ENCODE data around the gene FRS2.

Gene FRS2

DNA sequence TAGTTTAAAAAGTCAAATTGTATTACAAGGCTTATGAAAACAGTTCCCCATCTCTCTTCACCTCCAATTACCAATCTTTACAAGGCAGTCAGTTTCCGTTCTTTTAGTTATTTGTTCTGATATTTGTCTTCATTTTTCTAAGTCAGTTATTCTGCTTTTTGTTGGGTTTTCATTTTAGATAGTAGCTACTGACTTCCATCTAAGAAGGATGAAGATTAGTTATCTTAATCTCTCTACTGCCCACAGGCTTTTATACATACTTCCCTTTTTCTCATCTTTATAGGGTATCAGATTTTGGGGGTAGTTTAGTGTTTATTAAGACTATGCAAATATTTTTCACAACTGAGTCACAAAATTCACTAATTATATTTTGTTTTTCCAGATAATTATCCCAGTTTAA lies 38.4 kb downstream of the FRS2 start:
- no peaks in the 10 kb centered on the region for H3K27me3 ChIP-seq (ENCODE audit: control insufficient read depth in 1 of 2, insufficient read depth in 1 of 2, low read length in 2 of 2)
- no peak overlapping the region for H2AFZ ChIP-seq (ENCODE audit: low read depth, low read length)
- H3K27ac ChIP-seq (ENCODE audit: low read length, poor library complexity, severe bottlenecking): no peak overlapping the region
- H3K4me3 ChIP-seq (ENCODE audit: insufficient read depth in 1 of 2, low read depth in 1 of 2, low read length in 2 of 2): no peak overlapping the region
- H4K91ac ChIP-seq (ENCODE audit: low read length): no peak overlapping the region
- no peak overlapping the region for H3K23ac ChIP-seq (ENCODE audit: low read length in 2 of 2)
- no peak overlapping the region for H3K9ac ChIP-seq (ENCODE audit: low read length)
- no peaks in the 10 kb centered on the region for H3K36me3 ChIP-seq (ENCODE audit: control insufficient read depth in 1 of 2, insufficient read depth in 2 of 2, low read depth in 1 of 2, low read length in 2 of 2)
- no peak overlapping the region for H3K18ac ChIP-seq (ENCODE audit: low read depth in 1 of 2, low read length in 2 of 2)
- H2BK12ac ChIP-seq (ENCODE audit: low read length in 2 of 2): no peak overlapping the region
- H2BK15ac ChIP-seq (ENCODE audit: low read depth, poor library complexity, severe bottlenecking): no peak overlapping the region
- no peak overlapping the region for H3K4me2 ChIP-seq (ENCODE audit: low read length, poor library complexity, severe bottlenecking)
- H2BK120ac ChIP-seq (ENCODE audit: low read depth, low read length): no peak overlapping the region
- no peak for DNase-seq
- no peaks in the 10 kb centered on the region for H3K79me1 ChIP-seq (replicated peaks; ENCODE audit: low read length, poor library complexity, severe bottlenecking)
- H3K14ac ChIP-seq (ENCODE audit: low read length in 2 of 2): no peak overlapping the region
- H3K9me3 ChIP-seq (ENCODE audit: control insufficient read depth, low read length): no peaks in the 10 kb centered on the region
- H2BK5ac ChIP-seq (ENCODE audit: low read depth, low read length, poor library complexity, severe bottlenecking): no peak overlapping the region
- H3K4me1 ChIP-seq (ENCODE audit: control insufficient read depth, insufficient read depth, low read depth, low read length): peaks cover 2% of the 10 kb centered on the region
- no peak overlapping the region for H2AK5ac ChIP-seq (ENCODE audit: low read length, severe bottlenecking)
- WGBS: no CpG with 5 or more reads among the region's 1 CpG
- H4K8ac ChIP-seq (ENCODE audit: low read length): no peak overlapping the region
- H3K4ac ChIP-seq (ENCODE audit: low read depth in 1 of 2, low read length in 2 of 2): no peak overlapping the region

GRCh38 chr12:69509308-69509736 lies 39.1 kb downstream of the FRS2 start:
- Histone ChIP-seq H3K9ac (ENCODE audit: low read length) (no peak overlapping the region), H2BK5ac (ENCODE audit: low read depth, low read length, poor library complexity, severe bottlenecking) (no peak overlapping the region), H2BK12ac (ENCODE audit: low read length in 2 of 2) (no peak overlapping the region), H3K4me1 (ENCODE audit: control insufficient read depth, insufficient read depth, low read depth, low read length) (peaks cover 5% of the 10 kb centered on the region), H3K23ac (ENCODE audit: low read length in 2 of 2) (no peak overlapping the region), H2AFZ (ENCODE audit: low read depth, low read length) (no peak overlapping the region), H4K91ac (ENCODE audit: low read length) (no peak overlapping the region), H3K4me2 (ENCODE audit: low read length, poor library complexity, severe bottlenecking) (no peak overlapping the region), H2BK15ac (ENCODE audit: low read depth, poor library complexity, severe bottlenecking) (no peak overlapping the region), H3K14ac (ENCODE audit: low read length in 2 of 2) (no peak overlapping the region), H3K18ac (ENCODE audit: low read depth in 1 of 2, low read length in 2 of 2) (no peak overlapping the region), H2BK120ac (ENCODE audit: low read depth, low read length) (no peak overlapping the region), H3K27me3 (ENCODE audit: control insufficient read depth in 1 of 2, insufficient read depth in 1 of 2, low read length in 2 of 2) (no peaks in the 10 kb centered on the region), H3K4ac (ENCODE audit: low read depth in 1 of 2, low read length in 2 of 2) (no peak overlapping the region), H4K8ac (ENCODE audit: low read length) (no peak overlapping the region), H2AK5ac (ENCODE audit: low read length, severe bottlenecking) (peak overlapping the region; percentile 59), H3K27ac (ENCODE audit: low read length, poor library complexity, severe bottlenecking) (peak overlapping the region; percentile 89), H3K79me1 (replicated peaks; ENCODE audit: low read length, poor library complexity, severe bottlenecking) (no peaks in the 10 kb centered on the region), H3K9me3 (ENCODE audit: control insufficient read depth, low read length) (no peaks in the 10 kb centered on the region), H3K4me3 (ENCODE audit: insufficient read depth in 1 of 2, low read depth in 1 of 2, low read length in 2 of 2) (no peak overlapping the region), H3K36me3 (ENCODE audit: control insufficient read depth in 1 of 2, insufficient read depth in 2 of 2, low read depth in 1 of 2, low read length in 2 of 2) (no peaks in the 10 kb centered on the region)
- WGBS: no CpG with 5 or more reads among the region's 1 CpG
- DNase-seq: peak; percentile 49

DNA sequence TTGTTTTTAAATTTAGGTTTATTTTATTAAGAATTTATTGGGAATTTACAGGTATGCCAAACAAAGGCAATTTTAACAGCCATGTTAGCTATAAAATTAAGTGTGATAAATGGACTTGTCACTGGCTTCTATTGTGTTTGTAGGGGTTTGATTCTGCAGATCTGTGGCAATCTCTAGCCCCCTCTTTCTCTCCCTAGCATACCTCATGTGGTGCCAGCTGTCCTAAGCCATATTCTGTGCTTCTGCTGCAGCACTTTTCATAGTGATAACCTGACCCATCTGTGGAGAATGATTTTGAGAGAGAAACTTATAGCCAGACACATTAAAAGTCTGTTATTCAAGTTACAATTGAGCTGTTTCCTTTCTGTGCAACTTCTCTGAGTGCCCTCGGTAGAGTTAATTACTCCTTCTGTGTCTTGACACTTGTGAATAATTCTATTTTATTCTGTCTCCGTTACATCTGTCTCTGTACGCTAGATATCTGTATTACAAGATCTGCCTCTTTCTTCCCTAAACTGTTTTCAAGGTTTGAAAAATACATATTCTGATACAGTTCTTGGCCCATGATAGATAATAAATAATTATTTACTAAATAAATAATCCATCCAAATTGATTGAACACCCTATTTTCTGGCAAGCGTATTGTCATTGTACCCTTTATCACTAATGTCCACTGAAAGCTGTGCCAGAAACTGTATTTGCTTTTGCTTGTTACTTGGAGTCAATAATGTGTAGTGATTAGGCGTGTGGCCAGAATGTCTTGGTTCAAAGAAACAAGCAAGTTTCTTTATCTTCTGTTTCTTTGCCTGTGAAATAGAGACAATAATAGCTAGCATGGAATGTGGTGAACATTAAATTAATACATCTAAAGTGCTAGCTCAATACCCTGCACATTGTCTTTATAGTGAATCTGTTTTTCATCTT lies 40.0 kb downstream of the FRS2 start:
- H2AK5ac ChIP-seq (ENCODE audit: low read length, severe bottlenecking): no peak overlapping the region
- H4K91ac ChIP-seq (ENCODE audit: low read length): no peak overlapping the region
- no peak overlapping the region for H3K4me2 ChIP-seq (ENCODE audit: low read length, poor library complexity, severe bottlenecking)
- H3K4me1 ChIP-seq (ENCODE audit: control insufficient read depth, insufficient read depth, low read depth, low read length): peaks cover 5% of the 10 kb centered on the region
- no peak overlapping the region for H3K14ac ChIP-seq (ENCODE audit: low read length in 2 of 2)
- H2BK120ac ChIP-seq (ENCODE audit: low read depth, low read length): no peak overlapping the region
- no peaks in the 10 kb centered on the region for H3K9me3 ChIP-seq (ENCODE audit: control insufficient read depth, low read length)
- H3K36me3 ChIP-seq (ENCODE audit: control insufficient read depth in 1 of 2, insufficient read depth in 2 of 2, low read depth in 1 of 2, low read length in 2 of 2): no peaks in the 10 kb centered on the region
- peak overlapping the region; percentile 89 for H3K27ac ChIP-seq (ENCODE audit: low read length, poor library complexity, severe bottlenecking)
- H4K8ac ChIP-seq (ENCODE audit: low read length): no peak overlapping the region
- H3K4ac ChIP-seq (ENCODE audit: low read depth in 1 of 2, low read length in 2 of 2): no peak overlapping the region
- no peak overlapping the region for H3K18ac ChIP-seq (ENCODE audit: low read depth in 1 of 2, low read length in 2 of 2)
- no peaks in the 10 kb centered on the region for H3K27me3 ChIP-seq (ENCODE audit: control insufficient read depth in 1 of 2, insufficient read depth in 1 of 2, low read length in 2 of 2)
- no peak overlapping the region for H2BK5ac ChIP-seq (ENCODE audit: low read depth, low read length, poor library complexity, severe bottlenecking)
- no peak for DNase-seq
- no peak overlapping the region for H3K23ac ChIP-seq (ENCODE audit: low read length in 2 of 2)
- no peak overlapping the region for H3K4me3 ChIP-seq (ENCODE audit: insufficient read depth in 1 of 2, low read depth in 1 of 2, low read length in 2 of 2)
- no peak overlapping the region for H2AFZ ChIP-seq (ENCODE audit: low read depth, low read length)
- H3K9ac ChIP-seq (ENCODE audit: low read length): no peak overlapping the region
- no peak overlapping the region for H2BK12ac ChIP-seq (ENCODE audit: low read length in 2 of 2)
- 96% methylated on average over 5 of the region's 5 CpGs for WGBS
- no peaks in the 10 kb centered on the region for H3K79me1 ChIP-seq (replicated peaks; ENCODE audit: low read length, poor library complexity, severe bottlenecking)
- no peak overlapping the region for H2BK15ac ChIP-seq (ENCODE audit: low read depth, poor library complexity, severe bottlenecking)

- Histone ChIP-seq H2BK12ac (ENCODE audit: low read length in 2 of 2) (no peak overlapping the region), H2BK5ac (ENCODE audit: low read depth, low read length, poor library complexity, severe bottlenecking) (no peak overlapping the region), H3K36me3 (ENCODE audit: control insufficient read depth in 1 of 2, insufficient read depth in 2 of 2, low read depth in 1 of 2, low read length in 2 of 2) (no peaks in the 10 kb centered on the region), H2BK15ac (ENCODE audit: low read depth, poor library complexity, severe bottlenecking) (no peak overlapping the region), H2AK5ac (ENCODE audit: low read length, severe bottlenecking) (no peak overlapping the region), H3K14ac (ENCODE audit: low read length in 2 of 2) (no peak overlapping the region), H3K4ac (ENCODE audit: low read depth in 1 of 2, low read length in 2 of 2) (no peak overlapping the region), H3K18ac (ENCODE audit: low read depth in 1 of 2, low read length in 2 of 2) (no peak overlapping the region), H3K27me3 (ENCODE audit: control insufficient read depth in 1 of 2, insufficient read depth in 1 of 2, low read length in 2 of 2) (no peaks in the 10 kb centered on the region), H4K8ac (ENCODE audit: low read length) (no peak overlapping the region), H2BK120ac (ENCODE audit: low read depth, low read length) (no peak overlapping the region), H3K4me1 (ENCODE audit: control insufficient read depth, insufficient read depth, low read depth, low read length) (peaks cover 6% of the 10 kb centered on the region), H3K9ac (ENCODE audit: low read length) (no peak overlapping the region), H4K91ac (ENCODE audit: low read length) (no peak overlapping the region), H3K23ac (ENCODE audit: low read length in 2 of 2) (no peak overlapping the region), H3K4me2 (ENCODE audit: low read length, poor library complexity, severe bottlenecking) (no peak overlapping the region), H3K27ac (ENCODE audit: low read length, poor library complexity, severe bottlenecking) (no peak overlapping the region), H2AFZ (ENCODE audit: low read depth, low read length) (no peak overlapping the region), H3K4me3 (ENCODE audit: insufficient read depth in 1 of 2, low read depth in 1 of 2, low read length in 2 of 2) (no peak overlapping the region), H3K79me1 (replicated peaks; ENCODE audit: low read length, poor library complexity, severe bottlenecking) (no peaks in the 10 kb centered on the region), H3K9me3 (ENCODE audit: control insufficient read depth, low read length) (no peaks in the 10 kb centered on the region)
- no peak for DNase-seq
- no CpG with 5 or more reads among the region's 1 CpG for WGBS
These were observed 40.8 kb downstream of the FRS2 start for GRCh38 chr12:69511016-69511415.

All from mesenchymal stem cell (in vitro differentiated cells and primary cell).